Suppressor macrophage treated with lipopolysaccharide for 4 hours (primary cell): ENCODE data around the gene HOXB2.
A peak's percentile ranks its signal among the peaks of the same experiment; 100 is the strongest.

Experiments
- DNase-seq: peaks from one replicate; pipeline ENCODE4 v3.0.0-alpha.2; 2020

The HOXB2 gene

GRCh38 chr17:48578616-48579470 is 33.9 kb upstream of the HOXB2 start:
- DNase-seq = no peak

- DNase-seq = peak; percentile 65
These were observed 33.2 kb upstream of the HOXB2 start, which contains the start of gene HOXB4 for GRCh38 chr17:48577946-48578615. HOXB4 (minus strand) TSS chr17:48578350; CDS start chr17:48578319, 31 bp downstream.

GRCh38 chr17:48577330-48577945 is 32.5 kb upstream of the HOXB2 start:
- no peak for DNase-seq

GRCh38 chr17:48576479-48577309 is 31.8 kb upstream of the HOXB2 start:
- DNase-seq = no peak

GRCh38 chr17:48575673-48576478 is 31.0 kb upstream of the HOXB2 start:
- DNase-seq = no peak

GRCh38 chr17:48575066-48575582 is 30.2 kb upstream of the HOXB2 start:
- DNase-seq = no peak

- DNase-seq = no peak
These were observed 29.7 kb upstream of the HOXB2 start for GRCh38 chr17:48574505-48575065.

GRCh38 chr17:48571826-48572417 is 27.0 kb upstream of the HOXB2 start:
- no peak for DNase-seq

- DNase-seq = no peak
These were observed 26.3 kb upstream of the HOXB2 start for GRCh38 chr17:48571024-48571818.

- DNase-seq = no peak
These were observed 25.6 kb upstream of the HOXB2 start for GRCh38 chr17:48570325-48571023.

- DNase-seq = no peak
These were observed 24.9 kb upstream of the HOXB2 start for GRCh38 chr17:48569674-48570324.

GRCh38 chr17:48569240-48569582 is 24.3 kb upstream of the HOXB2 start:
- DNase-seq = no peak

- no peak for DNase-seq
These were observed 23.8 kb upstream of the HOXB2 start for GRCh38 chr17:48568499-48569239.

GRCh38 chr17:48567646-48568354 is 22.9 kb upstream of the HOXB2 start:
- no peak for DNase-seq

- DNase-seq = no peak
These were observed 22.3 kb upstream of the HOXB2 start for GRCh38 chr17:48567209-48567608.

GRCh38 chr17:48566717-48567116 is 21.8 kb upstream of the HOXB2 start:
- no peak for DNase-seq

- DNase-seq = no peak
These were observed 21.2 kb upstream of the HOXB2 start for GRCh38 chr17:48565925-48566710.
